Uterine smooth muscle cell (primary cell): ENCODE data around the gene QSER1. TPM values are rescaled to one million over a fixed set of nuclear protein-coding genes. Genes with fewer than 3 reads are reported as not detected.

Experiments
- total RNA-seq: library from RNA; depleted of rRNA; stranded (reverse); fragments of >200 nt; gene quantifications from 2 replicates; pipeline ENCODE4 v1.2.3, GENCODE V29; 2014

Gene QSER1
- total RNA-seq, result 21.9 and 27.1 TPM in 2 replicates

GRCh38 chr11:32892355-32893092, at the start of gene QSER1:
TSS of gene QSER1 (plus strand) at chr11:32892811. CDS start at chr11:32893126, 315 bp downstream.

GRCh38 chr11:33015621-33016551, 123.3 kb downstream of the QSER1 start, which contains the start of gene DEPDC7:
TSS of gene DEPDC7 (plus strand) at chr11:33015878. CDS start at chr11:33015956, 78 bp downstream.

Other genes with a start within 250 kb of the QSER1 start
- under 0.01 TPM in 1 of 2 replicates, not detected in the other for gene CCDC73, start 98.1 kb upstream of the QSER1 start, total RNA-seq
- gene PRRG4, start 62.9 kb upstream of the QSER1 start, total RNA-seq, result 0.12 and 0.22 TPM in 2 replicates
- 6.6 and 7.9 TPM in 2 replicates for gene DEPDC7, start 123.1 kb downstream of the QSER1 start, total RNA-seq
- gene TCP11L1, start 146.8 kb downstream of the QSER1 start, total RNA-seq, result 19.3 and 20.1 TPM in 2 replicates